Body of pancreas (tissue), 4 donors: ENCODE measurements around the gene ZNF766. TPM values are rescaled to one million over a fixed set of nuclear protein-coding genes. Genes with fewer than 3 reads are reported as not detected.
A peak's percentile ranks its signal among the peaks of the same experiment; 100 is the strongest.
"Not testable (repeated sequence)": the region's sequence is repeated elsewhere in the genome, so short reads cannot be mapped to it uniquely, and the experiment has no call there.

Experiments used
- ATAC-seq: fragments of 150-250 bp; one replicate; pipeline ENCODE4 v1.9.1; 2016
- DNase-seq, 4 donors: peaks; one replicate each; pipeline ENCODE4 v3.0.0-alpha.2; 2019
- H3K27ac ChIP-seq, 4 donors: fragments of 200-600 bp; sonication (generic); 1 replicate in 3 of 4; 2 replicates in 1 of 4; pipeline versions ENCODE4 v1.5.1 to v1.6.1; 2016 to 2019; ENCODE audit warnings: mild to moderate bottlenecking in 1 of 4, mixed read lengths in 1 of 4, moderate library complexity in 1 of 4
- H3K27me3 ChIP-seq, 2 donors: fragments of 200-600 bp; sonication (generic); one replicate each; pipeline ENCODE4 v1.6.0; 2016; ENCODE audit warnings: mild to moderate bottlenecking in 1 of 2
- H3K36me3 ChIP-seq, 2 donors: fragments of 200-600 bp; sonication (generic); replicated peaks in 1 of 2; 2 replicates each; pipeline ENCODE4 v1.5.1; 2016; ENCODE audit warnings: low read depth in 2 of 2; ENCODE audit not compliant: insufficient read depth in 1 of 2
- H3K4me1 ChIP-seq: fragments of 200-600 bp; sonication (generic); one replicate; pipeline ENCODE4 v1.6.0; 2016
- H3K4me3 ChIP-seq, 2 donors: fragments of 200-600 bp; sonication (generic); 1 replicate in 1 of 2; 2 replicates in 1 of 2; pipeline ENCODE4 v1.5.1; 2016 to 2019
- H3K9me3 ChIP-seq, 3 donors: fragments of 200-600 bp; sonication (generic); 1 replicate in 2 of 3; 2 replicates in 1 of 3; pipeline ENCODE4 v1.5.1; 2016
- CTCF ChIP-seq, 7 experiments: fragments of 450-650 bp in 4 of 7; fragments of 200-600 bp in 3 of 7; sonication (generic) in 3 of 7; IDR thresholded peaks; one replicate each; pipeline ENCODE4 v1.5.1; 2016 to 2019; ENCODE audit warnings: antibody characterized with exemption in 7 of 7
- POLR2A ChIP-seq, 3 donors: fragments of 450-650 bp; IDR thresholded peaks; one replicate each; pipeline ENCODE4 v1.6.1; 2016; ENCODE audit warnings: antibody characterized with exemption in 3 of 3, mild to moderate bottlenecking in 2 of 3
- WGBS, 2 donors: methylation state at CpG; one replicate each; pipeline ENCODE4 v1.1.5; 2017; 5-methylcytosine and 5-hydroxymethylcytosine counted together
- intact Hi-C: fragments of 100-400 bp; cut with DNase I; formaldehyde crosslinking; loops from one replicate; pipeline ENCODE4 v1.15.1; 2023
- total RNA-seq, 2 donors: library from RNA; depleted of rRNA; stranded (reverse); fragments of >200 nt; gene quantifications; one replicate each; pipeline ENCODE4 v1.1.0, GENCODE V29; 2016

The ZNF766 gene
- total RNA-seq, 2 donors from 2014 or later = 2.0 to 4.9 TPM

- Histone ChIP-seq H3K27me3 (no peaks in the 10 kb centered on the region), H3K27ac (no peak overlapping the region), H3K4me3 (no peak overlapping the region), H3K9me3 (no peaks in the 10 kb centered on the region), H3K36me3 (peaks cover 19 to 35% of the 10 kb centered on the region in 2 donors), H3K4me1 (no peaks in the 10 kb centered on the region)
- ATAC-seq (no peak), DNase-seq (no peak)
- intact Hi-C loops = no loop called here
- TF ChIP-seq POLR2A (IDR thresholded peaks at IDR 0.05) (no peak), CTCF (IDR thresholded peaks at IDR 0.05) (no peak)
- WGBS, 2 donors = 92 to 94% methylated on average over 6 of the region's 6 CpGs
Observed at GRCh38 chr19:52286256-52286655, 16.9 kb downstream of the ZNF766 start.

- Histone ChIP-seq H3K4me3 (no peak overlapping the region), H3K9me3 (no peaks in the 10 kb centered on the region), H3K27ac (no peak overlapping the region), H3K27me3 (no peaks in the 10 kb centered on the region), H3K36me3 (peaks cover 8 to 11% of the 10 kb centered on the region in 2 donors), H3K4me1 (peaks cover 9% of the 10 kb centered on the region)
- intact Hi-C loops = no loop called here
- ATAC-seq (no peak), DNase-seq (no peak)
- WGBS, 2 donors = 90 to 94% methylated on average over 3 of the region's 3 CpGs
- TF ChIP-seq CTCF (IDR thresholded peaks at IDR 0.05) = no peak
- no peak for TF ChIP-seq POLR2A (IDR thresholded peaks at IDR 0.05)
Observed at GRCh38 chr19:52291781-52292180, 22.4 kb downstream of the ZNF766 start.

GRCh38 chr19:52292946-52293345, 23.6 kb downstream of the ZNF766 start:
- H3K4me1 ChIP-seq = peaks cover 12% of the 10 kb centered on the region
- intact Hi-C loops, DNase-seq, H3K27ac ChIP-seq, H3K4me3 ChIP-seq, H3K27me3 ChIP-seq, H3K9me3 ChIP-seq, ATAC-seq: not testable (repeated sequence)
- H3K36me3 ChIP-seq = peaks cover 8 to 11% of the 10 kb centered on the region in 2 donors
- WGBS, 2 donors = 94 to 96% methylated on average over 6 of the region's 6 CpGs

GRCh38 chr19:52296400-52296772, 27.0 kb downstream of the ZNF766 start:
- WGBS, 2 donors = 11 to 14% methylated on average over 4 to 8 of the region's 8 CpGs
- ATAC-seq (peak; percentile 19), DNase-seq (no peak)
- Histone ChIP-seq H3K4me1 (peaks cover 16% of the 10 kb centered on the region), H3K9me3 (no peaks in the 10 kb centered on the region), H3K36me3 (peaks cover 10% of the 10 kb centered on the region in 2 donors), H3K27ac (peak overlapping the region in 3 of 4 donors; percentile 70 to 95 (median 84)), H3K27me3 (no peaks in the 10 kb centered on the region), H3K4me3 (peak overlapping the region; percentile 27 to 53)
- TF ChIP-seq CTCF (IDR thresholded peaks at IDR 0.05) (no peak), POLR2A (IDR thresholded peaks at IDR 0.05) (no peak)
- intact Hi-C loops = no loop called here

- TF ChIP-seq POLR2A (IDR thresholded peaks at IDR 0.05) (peak; percentile 21 to 74 (median 72)), CTCF (IDR thresholded peaks at IDR 0.05) (peak in 2 of 7 experiments; percentile 24 to 25)
- peak; percentile 86 to 91 (median 90) for DNase-seq
- H3K27ac ChIP-seq = peak within 1 kb of the TSS; percentile 83 to 95 (median 90)
- peak within 1 kb of the TSS; percentile 63 to 80 for H3K4me3 ChIP-seq
- peaks cover 10% of the 10 kb centered on the region in 2 donors for H3K36me3 ChIP-seq
- no peaks in the 10 kb centered on the region for H3K9me3 ChIP-seq
- intact Hi-C loops = no loop called here
- WGBS, 2 donors = 0% methylated on average over 41 to 51 of the region's 75 CpGs
- no peaks in the 10 kb centered on the region for H3K27me3 ChIP-seq
- peaks cover 16% of the 10 kb centered on the region for H3K4me1 ChIP-seq
- ATAC-seq = peak; percentile 91
Observed at GRCh38 chr19:52296773-52297600, 27.6 kb downstream of the ZNF766 start, which contains the start of gene ZNF480. Gene ZNF480, plus strand, starts transcription at chr19:52297169. Its CDS starts 3,244 bp downstream, at chr19:52300413.
